GM19468 (cell line): ENCODE measurements around the gene PPIL1.

Source experiments
- ATAC-seq: cut with Tn5 transposase; IDR thresholded peaks from one replicate; pipeline ENCODE4 v1.9.1; 2021; ENCODE audit warnings: mild to moderate bottlenecking, moderate library complexity, moderate number of reproducible peaks; ENCODE audit not compliant: unreplicated experiment; ENCODE audit errors: extremely low read depth

Gene PPIL1

DNA sequence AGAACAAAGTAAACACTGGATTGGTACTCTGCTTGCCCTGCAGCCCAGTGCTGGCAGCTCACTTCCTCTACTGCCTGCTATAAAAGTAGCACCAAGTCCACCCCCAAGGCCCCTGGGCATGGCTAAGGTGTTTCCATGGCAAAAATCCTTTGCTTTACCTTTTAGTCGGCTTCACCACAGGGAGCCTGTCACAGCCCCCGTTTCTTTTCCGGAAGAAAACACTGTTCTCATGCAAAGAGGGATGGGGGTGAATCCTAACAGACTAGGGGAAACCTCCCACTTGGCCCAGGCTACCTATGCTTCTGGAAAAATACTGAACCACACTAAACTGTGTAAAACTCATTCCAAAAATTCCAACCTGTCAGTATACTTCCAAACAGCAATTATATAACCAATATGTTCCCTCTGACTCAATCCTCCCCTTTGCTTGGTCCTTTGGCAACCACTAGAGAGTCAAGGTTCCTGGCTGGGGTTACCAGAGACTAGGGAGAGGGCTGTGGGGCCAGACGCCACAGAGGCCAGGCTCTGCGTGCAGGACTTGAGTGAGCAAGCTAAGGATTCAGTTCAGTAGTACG is 16.1 kb downstream of the PPIL1 start:
- no peak for ATAC-seq

GRCh38 chr6:36857325-36857724 is 17.3 kb downstream of the PPIL1 start:
- no peak for ATAC-seq

DNA sequence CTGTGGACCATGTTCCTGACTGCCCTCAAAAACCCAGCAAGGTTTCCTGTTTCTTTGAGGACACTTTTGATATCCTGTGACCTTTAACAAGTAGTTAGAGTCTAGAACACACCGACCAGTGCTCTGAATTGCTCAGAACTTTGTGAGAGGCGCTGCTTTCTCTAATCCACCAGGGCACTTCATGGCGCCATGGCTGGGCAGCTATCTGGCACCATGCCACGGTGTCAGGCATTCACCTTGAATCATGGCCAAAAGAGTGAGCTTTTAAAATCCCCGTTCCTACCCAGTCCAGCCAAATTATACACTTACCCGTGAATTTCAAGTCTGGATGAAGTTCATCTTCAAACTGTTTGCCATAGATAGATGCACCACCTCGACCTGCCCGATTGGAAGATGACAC is 18.3 kb downstream of the PPIL1 start:
- no peak for ATAC-seq

- ATAC-seq: no peak
Observed at GRCh38 chr6:36855750-36856149, 18.9 kb downstream of the PPIL1 start.

DNA sequence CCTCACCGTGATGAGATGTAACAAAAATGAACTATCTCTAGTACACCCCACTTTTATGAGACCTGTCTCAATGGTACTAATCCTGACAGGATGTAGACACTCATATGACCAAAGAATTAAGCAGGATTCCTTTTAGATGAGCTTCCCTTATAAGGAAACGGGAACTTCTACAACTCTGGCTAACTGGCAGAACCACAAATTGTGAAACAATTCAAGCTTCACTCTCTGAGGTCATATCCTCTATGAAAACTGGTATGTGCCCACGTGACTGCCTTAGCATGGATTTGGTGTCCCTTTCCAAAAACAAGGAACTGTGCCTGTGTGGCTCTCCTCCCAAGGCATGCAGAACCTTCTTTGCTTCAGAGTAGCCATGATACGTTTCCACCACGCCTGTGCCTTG is 21.3 kb downstream of the PPIL1 start:
- no peak for ATAC-seq

GRCh38 chr6:36852481-36853147 is 22.0 kb downstream of the PPIL1 start:
- no peak for ATAC-seq

DNA sequence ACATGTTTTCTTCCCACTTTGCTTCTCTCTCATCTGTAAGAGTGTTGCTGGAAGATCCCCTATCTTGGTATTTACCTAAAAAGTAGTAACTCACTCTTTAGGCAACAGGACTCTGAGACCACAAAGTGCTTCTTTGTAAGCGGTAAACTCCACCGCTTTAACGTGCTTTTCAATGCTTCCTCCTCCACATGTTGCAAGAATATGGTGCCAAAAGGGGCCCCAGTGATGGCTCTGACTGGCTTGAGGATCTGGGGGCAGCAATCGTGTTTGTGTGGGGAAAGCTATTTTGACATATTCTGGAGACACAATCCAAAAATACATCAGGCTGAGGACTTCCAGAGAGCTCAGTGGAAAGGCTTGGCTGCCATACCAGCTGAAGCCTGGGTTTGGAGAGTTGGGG is 23.0 kb downstream of the PPIL1 start:
- ATAC-seq: no peak

DNA sequence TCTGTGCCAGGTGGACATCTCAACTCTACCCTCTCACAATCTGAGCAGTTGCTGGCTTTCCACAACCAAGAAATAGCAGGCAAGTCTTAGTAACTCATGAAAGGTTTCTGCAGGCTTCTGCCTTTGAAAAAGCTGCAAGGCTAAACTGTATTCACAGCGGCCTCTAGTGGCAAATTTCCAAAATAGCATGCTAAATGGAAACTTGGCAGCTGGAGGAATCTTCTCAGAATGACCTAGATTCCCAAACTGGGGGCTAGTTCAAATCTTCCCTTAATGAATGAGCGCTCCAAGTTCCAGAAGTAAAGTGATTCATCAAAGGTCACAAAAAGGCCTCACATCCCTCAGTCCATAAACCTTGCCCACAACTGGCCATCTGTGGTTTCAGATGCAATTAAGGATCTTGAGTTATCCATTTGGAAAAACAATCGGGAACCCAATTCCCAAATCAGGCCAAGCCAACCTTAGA is 23.4 kb downstream of the PPIL1 start:
- no peak for ATAC-seq

DNA sequence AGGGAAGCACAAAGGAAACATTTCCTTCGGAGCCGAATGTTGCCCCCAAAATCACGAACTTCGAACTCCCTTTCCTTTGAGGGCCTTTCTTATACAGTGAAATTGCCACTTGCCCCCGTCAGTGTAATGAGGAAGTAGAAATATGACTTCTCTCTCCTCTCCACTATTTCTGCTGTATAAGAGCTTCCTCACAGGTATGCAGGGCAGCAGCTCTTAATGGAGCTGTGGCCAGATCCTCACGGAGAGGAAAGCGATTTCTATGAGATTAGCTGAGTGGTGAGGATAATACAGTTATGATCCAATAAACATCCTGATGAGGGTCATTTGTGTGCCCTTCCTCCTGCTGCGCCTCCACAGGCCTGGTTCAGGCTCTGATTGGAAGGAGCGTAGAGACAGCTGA is 24.6 kb downstream of the PPIL1 start:
- ATAC-seq: no peak

- ATAC-seq: no peak
Observed at GRCh38 chr6:36848658-36849441, 25.8 kb downstream of the PPIL1 start.

DNA sequence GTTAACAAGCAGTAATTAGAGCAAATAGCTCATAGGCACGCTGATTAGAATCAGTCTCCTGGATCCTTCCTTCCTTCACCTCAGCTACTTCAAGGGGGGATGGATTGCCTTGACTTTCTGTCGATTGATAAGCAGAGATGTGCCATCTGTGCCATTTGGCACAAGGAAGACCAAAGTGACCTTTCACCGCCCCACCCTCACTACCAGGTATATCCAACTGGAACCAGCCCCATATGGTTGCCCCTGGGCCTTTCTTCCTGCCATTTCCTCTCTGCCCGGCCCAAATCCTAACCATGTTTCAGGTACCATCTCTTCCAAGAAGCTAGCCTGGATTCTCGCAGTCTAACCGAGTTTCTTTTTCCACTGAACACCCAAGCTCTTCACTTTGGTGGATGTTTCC is 26.6 kb downstream of the PPIL1 start:
- ATAC-seq: no peak

GRCh38 chr6:36847152-36847551 is 27.5 kb downstream of the PPIL1 start:
- no peak for ATAC-seq

DNA sequence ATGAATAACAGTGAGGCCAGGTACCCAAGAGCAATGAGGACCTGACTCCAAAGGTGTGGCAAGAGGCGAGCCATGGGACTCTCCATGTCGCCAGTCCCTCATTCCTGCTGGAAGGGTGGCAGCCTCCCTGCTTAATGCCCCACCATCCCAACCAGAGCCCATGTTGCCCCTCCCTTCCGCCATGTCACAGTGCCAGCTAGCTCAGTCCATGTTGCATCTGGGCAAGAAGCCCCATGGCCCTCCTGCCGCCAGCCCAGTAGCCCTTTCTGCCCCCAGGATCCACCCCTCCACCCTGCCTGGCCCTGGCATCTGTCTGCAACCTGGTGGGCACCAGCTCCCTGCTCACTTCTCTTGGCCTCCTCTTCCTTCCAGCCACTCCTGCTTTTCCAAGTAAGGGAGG is 29.4 kb downstream of the PPIL1 start:
- ATAC-seq: no peak

DNA sequence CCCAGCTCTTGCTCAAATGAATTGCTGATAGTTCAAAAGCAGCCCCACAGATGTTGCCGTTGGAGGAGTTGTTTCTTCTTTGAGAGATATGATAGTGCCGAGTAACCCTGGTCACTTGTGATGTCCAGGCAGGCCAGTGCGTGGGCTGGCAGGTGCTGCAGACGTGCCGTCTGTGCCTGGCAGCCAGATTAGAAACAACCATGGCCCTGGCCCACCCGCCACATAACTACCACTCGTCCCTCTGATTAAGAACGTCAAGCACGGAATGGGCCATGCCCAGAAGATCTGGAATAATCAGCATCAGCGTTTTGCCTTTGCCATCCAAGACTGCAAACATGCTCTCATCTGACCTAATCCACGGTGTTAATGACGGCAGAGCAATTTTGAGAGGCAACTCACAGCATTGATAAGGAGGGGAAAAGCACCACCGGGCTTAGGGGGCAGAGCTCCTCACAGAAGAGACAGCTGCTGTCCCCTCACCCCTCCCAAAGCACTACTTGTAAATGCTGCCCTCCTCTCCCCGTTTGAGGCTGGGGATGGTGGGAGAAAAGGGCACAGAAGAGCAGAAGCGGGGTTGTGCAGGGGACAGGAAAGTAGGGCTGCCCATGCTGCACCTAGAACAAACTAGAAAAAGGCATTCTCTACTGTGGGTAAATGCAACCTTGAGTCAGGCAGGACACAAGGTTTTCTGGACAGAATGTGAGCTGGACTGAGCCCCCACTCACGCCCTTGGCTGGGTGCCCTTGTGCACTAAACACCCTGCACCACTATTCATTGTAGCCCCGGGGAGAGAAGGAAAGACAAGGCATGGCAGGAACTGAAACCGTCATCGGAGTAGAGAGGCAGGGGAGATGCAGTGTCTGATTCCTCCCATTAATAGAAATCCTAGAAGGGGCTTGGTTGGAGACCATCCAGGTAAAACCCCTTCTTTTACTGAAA is 30.1 kb downstream of the PPIL1 start:
- no peak for ATAC-seq

DNA sequence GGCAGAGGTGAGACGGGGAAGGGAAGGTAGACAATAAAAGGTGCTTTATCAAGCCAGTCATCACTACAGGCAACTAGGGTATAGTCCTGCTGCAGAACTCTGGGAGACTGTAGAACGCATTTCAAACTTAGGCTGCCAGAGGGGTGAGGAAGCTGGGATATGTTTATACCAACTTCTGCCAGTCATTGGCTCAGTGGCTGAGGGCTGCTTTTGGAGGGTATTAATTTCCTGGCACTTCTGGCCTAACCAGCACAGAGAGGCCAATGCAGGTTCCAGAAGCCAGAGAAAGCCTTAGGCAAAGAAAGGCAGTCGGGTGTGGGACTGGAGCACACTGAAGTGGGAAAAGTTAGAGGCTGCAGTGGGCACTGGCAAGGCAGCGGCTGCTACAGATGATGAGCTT is 31.4 kb downstream of the PPIL1 start:
- no peak for ATAC-seq

- no peak for ATAC-seq
Observed at GRCh38 chr6:36841756-36842155, 32.8 kb downstream of the PPIL1 start.

GRCh38 chr6:36840432-36841403 is 33.9 kb downstream of the PPIL1 start:
- ATAC-seq: no peak

DNA sequence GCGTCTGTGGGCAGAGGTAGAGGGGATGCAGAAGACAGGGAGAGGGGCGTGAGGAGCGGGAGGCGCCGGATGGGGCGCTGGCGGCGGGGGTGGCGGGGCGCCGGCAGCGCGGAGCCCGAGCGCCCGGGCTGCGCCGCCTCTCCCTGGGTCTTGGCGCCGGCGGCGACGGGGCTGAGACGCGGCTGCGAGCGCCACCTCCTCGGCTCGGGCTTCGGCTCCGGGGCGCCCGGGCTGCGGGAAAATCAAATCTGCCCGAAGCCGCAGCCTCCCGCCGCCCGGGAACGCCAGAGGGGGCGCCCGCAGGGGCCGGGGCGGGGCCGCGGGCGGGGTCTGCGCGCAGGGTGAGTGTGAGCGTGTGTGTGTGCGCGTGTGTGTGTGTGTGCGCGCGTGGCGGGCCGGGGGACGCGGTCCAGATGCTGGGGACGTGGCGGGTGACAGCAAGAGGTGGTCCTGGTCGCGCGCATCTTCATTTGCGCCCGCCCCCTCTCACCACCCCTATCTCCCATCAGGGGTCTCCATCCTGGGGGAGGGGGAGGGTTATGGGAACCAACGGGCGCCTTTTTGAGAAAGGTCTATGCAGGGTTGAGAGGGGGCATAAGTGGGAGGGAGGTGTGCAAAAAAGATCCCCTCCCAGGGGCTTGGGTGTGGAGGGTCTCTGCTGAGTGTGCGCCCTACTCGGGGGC is 34.7 kb downstream of the PPIL1 start:
- no peak for ATAC-seq
